HFF-Myc (cell line): ENCODE data around the gene GPR32.

Experiments
- DNase-seq: peaks from one replicate; pipeline ENCODE4 v3.0.0-alpha.2; 2011; ENCODE audit warnings: low read depth; ENCODE audit errors: extremely low read depth
- H3K4me3 ChIP-seq: replicated peaks from 2 replicates; pipeline ENCODE4 v1.5.1; 2011; ENCODE audit warnings: low read depth, mild to moderate bottlenecking, control low read depth, low read length
- CTCF ChIP-seq: IDR thresholded peaks from 2 replicates; pipeline ENCODE4 v1.5.1; 2012; ENCODE audit warnings: mild to moderate bottlenecking, low read depth, low read length, control low read depth; ENCODE audit errors: missing control alignments

The GPR32 gene

DNA sequence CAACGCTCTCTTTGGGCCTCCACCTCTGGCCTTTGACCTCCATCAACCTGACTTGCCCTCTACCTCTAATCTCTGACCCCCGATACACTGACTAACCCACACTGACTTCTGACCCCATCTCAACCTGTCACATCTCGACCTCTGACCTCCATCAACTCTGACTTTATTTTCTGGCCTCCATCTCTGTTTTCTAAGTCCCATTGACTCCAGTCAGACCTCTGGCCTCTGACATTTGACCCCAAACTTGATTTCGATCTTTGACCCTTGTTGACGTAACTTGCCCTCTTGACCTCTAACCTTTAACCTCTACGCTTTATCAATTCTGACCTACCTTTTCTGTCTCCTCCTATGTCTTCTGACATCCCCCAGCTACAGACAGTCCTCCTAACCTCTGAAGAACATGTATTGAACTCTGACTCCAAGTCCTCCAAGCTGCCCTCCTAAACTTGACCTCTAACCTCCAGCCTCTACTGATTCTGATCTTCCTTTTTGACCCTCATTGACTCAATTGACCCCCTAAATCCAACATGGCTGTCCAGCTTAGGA lies 20.7 kb downstream of the GPR32 start:
- no peak overlapping the region for H3K4me3 ChIP-seq
- DNase-seq, result no peak
- no peak for TF ChIP-seq CTCF

GRCh38 chr19:50791594-50792271 lies 21.5 kb downstream of the GPR32 start:
- H3K4me3 ChIP-seq, result no peak overlapping the region
- DNase-seq, result no peak
- TF ChIP-seq CTCF, result no peak

GRCh38 chr19:50792272-50793250 lies 22.3 kb downstream of the GPR32 start:
- no peak overlapping the region for H3K4me3 ChIP-seq
- no peak for DNase-seq
- TF ChIP-seq CTCF, result no peak

- TF ChIP-seq CTCF, result no peak
- no peak for DNase-seq
- H3K4me3 ChIP-seq, result no peak overlapping the region
Observed at GRCh38 chr19:50793558-50794065, 23.3 kb downstream of the GPR32 start.

DNA sequence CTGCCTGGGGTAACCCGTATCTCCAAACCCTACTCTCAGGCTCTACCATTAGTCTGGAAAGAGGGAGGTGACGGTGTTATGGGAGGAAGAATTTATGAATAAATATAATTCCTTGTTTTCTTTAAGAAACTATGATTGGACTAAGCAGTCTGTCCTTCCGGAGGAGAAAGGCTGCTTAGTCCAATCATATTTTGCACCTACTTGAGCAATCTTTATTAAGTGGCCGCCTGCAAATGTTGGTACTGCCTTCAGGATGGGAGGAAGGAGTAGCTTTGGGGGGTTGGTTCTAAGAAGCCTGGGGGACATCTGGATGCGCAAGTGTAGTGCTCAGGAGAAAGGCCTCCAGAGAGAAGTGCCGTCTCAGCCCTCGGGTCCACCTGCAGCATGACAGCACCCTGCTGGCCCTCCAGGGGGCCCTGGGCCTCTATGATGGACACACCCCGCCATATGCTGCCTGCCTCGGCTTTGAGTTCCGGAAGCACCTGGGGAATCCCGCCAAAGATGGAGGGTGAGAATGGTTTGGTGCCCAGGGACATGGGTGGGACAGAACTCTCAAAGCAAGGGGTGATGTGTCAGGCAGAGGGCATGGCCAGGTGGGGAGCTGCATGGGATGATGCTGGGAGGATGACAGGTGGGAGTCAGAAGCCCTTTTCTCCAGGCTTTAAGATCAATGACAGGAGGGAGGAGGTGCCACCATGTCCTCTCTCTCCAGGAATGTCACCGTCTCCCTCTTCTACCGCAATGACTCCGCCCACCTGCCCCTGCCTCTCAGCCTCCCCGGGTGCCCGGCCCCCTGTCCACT lies 24.0 kb downstream of the GPR32 start:
- TF ChIP-seq CTCF, result peak; percentile 26

More for the DNA sequence above, 24.0 kb downstream of the GPR32 start:
- H3K4me3 ChIP-seq, result no peak overlapping the region
- DNase-seq, result peak; percentile 16
